ENCODE measurements around the gene PIK3C3.

PIK3C3 gene

GRCh38 chr18:42095732-42096377, 140.8 kb downstream of the PIK3C3 start:
- H3K4me3 ChIP-seq (ENCODE audit: insufficient read depth in 1 of 2, low read depth in 1 of 2, low read length in 2 of 2): no peak overlapping the region
- no peak overlapping the region for H2BK15ac ChIP-seq (ENCODE audit: low read depth, poor library complexity, severe bottlenecking)
- no peak overlapping the region for H2BK12ac ChIP-seq (ENCODE audit: low read length in 2 of 2)
- no peak for DNase-seq
- no peak overlapping the region for H3K27ac ChIP-seq (ENCODE audit: low read length, poor library complexity, severe bottlenecking)
- no peak overlapping the region for H3K4me2 ChIP-seq (ENCODE audit: low read length, poor library complexity, severe bottlenecking)
- no peak overlapping the region for H2AK5ac ChIP-seq (ENCODE audit: low read length, severe bottlenecking)
- H4K91ac ChIP-seq (ENCODE audit: low read length): no peak overlapping the region
- no peak overlapping the region for H3K4ac ChIP-seq (ENCODE audit: low read depth in 1 of 2, low read length in 2 of 2)
- no peak overlapping the region for H3K9ac ChIP-seq (ENCODE audit: low read length)
- no peaks in the 10 kb centered on the region for H3K27me3 ChIP-seq (ENCODE audit: control insufficient read depth in 1 of 2, insufficient read depth in 1 of 2, low read length in 2 of 2)
- H3K36me3 ChIP-seq (ENCODE audit: control insufficient read depth in 1 of 2, insufficient read depth in 2 of 2, low read depth in 1 of 2, low read length in 2 of 2): no peaks in the 10 kb centered on the region
- no peaks in the 10 kb centered on the region for H3K4me1 ChIP-seq (ENCODE audit: control insufficient read depth, insufficient read depth, low read depth, low read length)
- H2BK5ac ChIP-seq (ENCODE audit: low read depth, low read length, poor library complexity, severe bottlenecking): no peak overlapping the region
- H2BK120ac ChIP-seq (ENCODE audit: low read depth, low read length): no peak overlapping the region
- H3K23ac ChIP-seq (ENCODE audit: low read length in 2 of 2): no peak overlapping the region
- no peaks in the 10 kb centered on the region for H3K9me3 ChIP-seq (ENCODE audit: control insufficient read depth, low read length)
- H4K8ac ChIP-seq (ENCODE audit: low read length): no peak overlapping the region
- H3K79me1 ChIP-seq (replicated peaks; ENCODE audit: low read length, poor library complexity, severe bottlenecking): no peaks in the 10 kb centered on the region
- H2AFZ ChIP-seq (ENCODE audit: low read depth, low read length): no peak overlapping the region
- H3K18ac ChIP-seq (ENCODE audit: low read depth in 1 of 2, low read length in 2 of 2): no peak overlapping the region
- no peak overlapping the region for H3K14ac ChIP-seq (ENCODE audit: low read length in 2 of 2)

GRCh38 chr18:42100248-42100647, 145.2 kb downstream of the PIK3C3 start:
- no peaks in the 10 kb centered on the region for H3K4me1 ChIP-seq (ENCODE audit: control insufficient read depth, insufficient read depth, low read depth, low read length)
- no peak overlapping the region for H2AK5ac ChIP-seq (ENCODE audit: low read length, severe bottlenecking)
- H3K27me3 ChIP-seq (ENCODE audit: control insufficient read depth in 1 of 2, insufficient read depth in 1 of 2, low read length in 2 of 2): no peaks in the 10 kb centered on the region
- no peak for DNase-seq
- no peak overlapping the region for H3K4me3 ChIP-seq (ENCODE audit: insufficient read depth in 1 of 2, low read depth in 1 of 2, low read length in 2 of 2)
- H2BK5ac ChIP-seq (ENCODE audit: low read depth, low read length, poor library complexity, severe bottlenecking): no peak overlapping the region
- no peaks in the 10 kb centered on the region for H3K36me3 ChIP-seq (ENCODE audit: control insufficient read depth in 1 of 2, insufficient read depth in 2 of 2, low read depth in 1 of 2, low read length in 2 of 2)
- no peak overlapping the region for H2BK15ac ChIP-seq (ENCODE audit: low read depth, poor library complexity, severe bottlenecking)
- no peak overlapping the region for H2BK120ac ChIP-seq (ENCODE audit: low read depth, low read length)
- H4K8ac ChIP-seq (ENCODE audit: low read length): no peak overlapping the region
- no peaks in the 10 kb centered on the region for H3K9me3 ChIP-seq (ENCODE audit: control insufficient read depth, low read length)
- H4K91ac ChIP-seq (ENCODE audit: low read length): no peak overlapping the region
- H3K14ac ChIP-seq (ENCODE audit: low read length in 2 of 2): no peak overlapping the region
- H3K23ac ChIP-seq (ENCODE audit: low read length in 2 of 2): no peak overlapping the region
- no peak overlapping the region for H2BK12ac ChIP-seq (ENCODE audit: low read length in 2 of 2)
- H3K18ac ChIP-seq (ENCODE audit: low read depth in 1 of 2, low read length in 2 of 2): no peak overlapping the region
- no peak overlapping the region for H3K4ac ChIP-seq (ENCODE audit: low read depth in 1 of 2, low read length in 2 of 2)
- H3K27ac ChIP-seq (ENCODE audit: low read length, poor library complexity, severe bottlenecking): no peak overlapping the region
- no CpG with 5 or more reads among the region's 1 CpG for WGBS
- no peak overlapping the region for H3K4me2 ChIP-seq (ENCODE audit: low read length, poor library complexity, severe bottlenecking)
- H2AFZ ChIP-seq (ENCODE audit: low read depth, low read length): no peak overlapping the region
- H3K79me1 ChIP-seq (replicated peaks; ENCODE audit: low read length, poor library complexity, severe bottlenecking): no peaks in the 10 kb centered on the region
- H3K9ac ChIP-seq (ENCODE audit: low read length): no peak overlapping the region

- Histone ChIP-seq H3K23ac (ENCODE audit: low read length in 2 of 2) (no peak overlapping the region), H3K4ac (ENCODE audit: low read depth in 1 of 2, low read length in 2 of 2) (no peak overlapping the region), H3K18ac (ENCODE audit: low read depth in 1 of 2, low read length in 2 of 2) (no peak overlapping the region), H3K27ac (ENCODE audit: low read length, poor library complexity, severe bottlenecking) (no peak overlapping the region), H2BK12ac (ENCODE audit: low read length in 2 of 2) (no peak overlapping the region), H3K36me3 (ENCODE audit: control insufficient read depth in 1 of 2, insufficient read depth in 2 of 2, low read depth in 1 of 2, low read length in 2 of 2) (no peaks in the 10 kb centered on the region), H3K27me3 (ENCODE audit: control insufficient read depth in 1 of 2, insufficient read depth in 1 of 2, low read length in 2 of 2) (no peaks in the 10 kb centered on the region), H2AFZ (ENCODE audit: low read depth, low read length) (no peak overlapping the region), H3K4me1 (ENCODE audit: control insufficient read depth, insufficient read depth, low read depth, low read length) (no peaks in the 10 kb centered on the region), H3K4me3 (ENCODE audit: insufficient read depth in 1 of 2, low read depth in 1 of 2, low read length in 2 of 2) (no peak overlapping the region), H2BK5ac (ENCODE audit: low read depth, low read length, poor library complexity, severe bottlenecking) (no peak overlapping the region), H4K8ac (ENCODE audit: low read length) (no peak overlapping the region), H3K9me3 (ENCODE audit: control insufficient read depth, low read length) (no peaks in the 10 kb centered on the region), H2BK15ac (ENCODE audit: low read depth, poor library complexity, severe bottlenecking) (no peak overlapping the region), H4K91ac (ENCODE audit: low read length) (no peak overlapping the region), H2AK5ac (ENCODE audit: low read length, severe bottlenecking) (no peak overlapping the region), H3K9ac (ENCODE audit: low read length) (no peak overlapping the region), H2BK120ac (ENCODE audit: low read depth, low read length) (no peak overlapping the region), H3K79me1 (replicated peaks; ENCODE audit: low read length, poor library complexity, severe bottlenecking) (no peaks in the 10 kb centered on the region), H3K4me2 (ENCODE audit: low read length, poor library complexity, severe bottlenecking) (no peak overlapping the region), H3K14ac (ENCODE audit: low read length in 2 of 2) (no peak overlapping the region)
- DNase-seq: no peak
- WGBS: 51% methylated on average over 2 of the region's 2 CpGs
Measured at GRCh38 chr18:42100911-42101310, 145.9 kb downstream of the PIK3C3 start.

GRCh38 chr18:42105394-42105793, 150.4 kb downstream of the PIK3C3 start:
- Histone ChIP-seq H4K8ac (ENCODE audit: low read length) (no peak overlapping the region), H3K4ac (ENCODE audit: low read depth in 1 of 2, low read length in 2 of 2) (no peak overlapping the region), H3K79me1 (replicated peaks; ENCODE audit: low read length, poor library complexity, severe bottlenecking) (no peaks in the 10 kb centered on the region), H3K18ac (ENCODE audit: low read depth in 1 of 2, low read length in 2 of 2) (no peak overlapping the region), H2AK5ac (ENCODE audit: low read length, severe bottlenecking) (no peak overlapping the region), H3K27me3 (ENCODE audit: control insufficient read depth in 1 of 2, insufficient read depth in 1 of 2, low read length in 2 of 2) (no peaks in the 10 kb centered on the region), H3K4me2 (ENCODE audit: low read length, poor library complexity, severe bottlenecking) (no peak overlapping the region), H2AFZ (ENCODE audit: low read depth, low read length) (no peak overlapping the region), H2BK15ac (ENCODE audit: low read depth, poor library complexity, severe bottlenecking) (no peak overlapping the region), H3K9ac (ENCODE audit: low read length) (no peak overlapping the region), H3K36me3 (ENCODE audit: control insufficient read depth in 1 of 2, insufficient read depth in 2 of 2, low read depth in 1 of 2, low read length in 2 of 2) (no peaks in the 10 kb centered on the region), H2BK120ac (ENCODE audit: low read depth, low read length) (no peak overlapping the region), H4K91ac (ENCODE audit: low read length) (no peak overlapping the region), H3K4me3 (ENCODE audit: insufficient read depth in 1 of 2, low read depth in 1 of 2, low read length in 2 of 2) (no peak overlapping the region), H2BK12ac (ENCODE audit: low read length in 2 of 2) (no peak overlapping the region), H3K9me3 (ENCODE audit: control insufficient read depth, low read length) (no peaks in the 10 kb centered on the region), H3K4me1 (ENCODE audit: control insufficient read depth, insufficient read depth, low read depth, low read length) (no peaks in the 10 kb centered on the region), H3K27ac (ENCODE audit: low read length, poor library complexity, severe bottlenecking) (no peak overlapping the region), H2BK5ac (ENCODE audit: low read depth, low read length, poor library complexity, severe bottlenecking) (no peak overlapping the region), H3K14ac (ENCODE audit: low read length in 2 of 2) (no peak overlapping the region), H3K23ac (ENCODE audit: low read length in 2 of 2) (no peak overlapping the region)
- WGBS: 100% methylated on average over 1 of the region's 2 CpGs
- DNase-seq: no peak

All from mesenchymal stem cell (in vitro differentiated cells and primary cell).